DMS 273 treated with DMSO at 0.1 percent for 48 hours (cell line): ENCODE data around the gene ATP2A1.
"Not testable (repeated sequence)": the region's sequence is repeated elsewhere in the genome, so short reads cannot be mapped to it uniquely, and the experiment has no call there.

Experiments used
- DNase-seq: peaks from one replicate; lab custom pipeline; 2025; lab: John Stamatoyannopoulos, UW

Gene ATP2A1

GRCh38 chr16:28910086-28911031, 32.1 kb downstream of the ATP2A1 start:
- DNase-seq = no peak

GRCh38 chr16:28912558-28912957, 34.3 kb downstream of the ATP2A1 start:
- no peak for DNase-seq

- no peak for DNase-seq
These were observed 35.8 kb downstream of the ATP2A1 start for GRCh38 chr16:28913946-28914724.

GRCh38 chr16:28915181-28915580, 36.9 kb downstream of the ATP2A1 start:
- no peak for DNase-seq

GRCh38 chr16:28917095-28917494, 38.8 kb downstream of the ATP2A1 start:
- DNase-seq = no peak

- DNase-seq = no peak
These were observed 40.4 kb downstream of the ATP2A1 start for GRCh38 chr16:28918698-28919097.

- DNase-seq = no peak
These were observed 44.9 kb downstream of the ATP2A1 start for GRCh38 chr16:28923231-28923587.

- no peak for DNase-seq
These were observed 45.5 kb downstream of the ATP2A1 start for GRCh38 chr16:28923652-28924398.

GRCh38 chr16:28924399-28924761, 46.1 kb downstream of the ATP2A1 start:
- DNase-seq = no peak

- peak; percentile 63 for DNase-seq
These were observed 46.6 kb downstream of the ATP2A1 start, which contains the start of gene RABEP2 for GRCh38 chr16:28924762-28925385. Gene RABEP2 (minus strand): TSS chr16:28925238. CDS start chr16:28925163, 75 bp downstream.

- no peak for DNase-seq
These were observed 47.3 kb downstream of the ATP2A1 start for GRCh38 chr16:28925386-28926228.

GRCh38 chr16:28926284-28926683, 48.0 kb downstream of the ATP2A1 start:
- not testable (repeated sequence) for DNase-seq

- no peak for DNase-seq
These were observed 49.5 kb downstream of the ATP2A1 start for GRCh38 chr16:28927815-28928214.

GRCh38 chr16:28930203-28930602, 51.9 kb downstream of the ATP2A1 start:
- no peak for DNase-seq

- no peak for DNase-seq
These were observed 52.4 kb downstream of the ATP2A1 start for GRCh38 chr16:28930652-28931051.

- DNase-seq = no peak
These were observed 53.5 kb downstream of the ATP2A1 start, which contains the start of gene CD19 for GRCh38 chr16:28931801-28932225. Gene CD19 (plus strand): TSS chr16:28931971. CDS start chr16:28932001, 30 bp downstream.

- DNase-seq = peak; percentile 16
These were observed 54.3 kb downstream of the ATP2A1 start for GRCh38 chr16:28932339-28933141.

- no peak for DNase-seq
These were observed 54.9 kb downstream of the ATP2A1 start for GRCh38 chr16:28933171-28933570.

GRCh38 chr16:28935346-28935745, 57.1 kb downstream of the ATP2A1 start:
- no peak for DNase-seq
